GM12864 (cell line): Measurements from ENCODE around the gene MLN.
A peak's percentile ranks its signal among the peaks of the same experiment; 100 is the strongest.

Source experiments
- DNase-seq: peaks from one replicate; pipeline ENCODE4 v3.0.0-alpha.2; 2011; ENCODE audit warnings: low read depth
- H3K4me3 ChIP-seq: 2 replicates; pipeline ENCODE4 v1.5.1; 2011; ENCODE audit warnings: mild to moderate bottlenecking, low read depth, low read length, control low read depth
- TF ChIP-seq, protein P1 (sequence below): IDR thresholded peaks from 2 replicates; pipeline ENCODE4 v1.5.1; 2011; ENCODE audit warnings: low read depth, mild to moderate bottlenecking, moderate library complexity, low read length, control low read depth, inconsistent platforms; ENCODE audit errors: missing control alignments

MLN gene

GRCh38 chr6:33789550-33789895, 14.3 kb downstream of the MLN start:
- peak overlapping the region; percentile 22 for H3K4me3 ChIP-seq
- TF ChIP-seq, protein P1, sequence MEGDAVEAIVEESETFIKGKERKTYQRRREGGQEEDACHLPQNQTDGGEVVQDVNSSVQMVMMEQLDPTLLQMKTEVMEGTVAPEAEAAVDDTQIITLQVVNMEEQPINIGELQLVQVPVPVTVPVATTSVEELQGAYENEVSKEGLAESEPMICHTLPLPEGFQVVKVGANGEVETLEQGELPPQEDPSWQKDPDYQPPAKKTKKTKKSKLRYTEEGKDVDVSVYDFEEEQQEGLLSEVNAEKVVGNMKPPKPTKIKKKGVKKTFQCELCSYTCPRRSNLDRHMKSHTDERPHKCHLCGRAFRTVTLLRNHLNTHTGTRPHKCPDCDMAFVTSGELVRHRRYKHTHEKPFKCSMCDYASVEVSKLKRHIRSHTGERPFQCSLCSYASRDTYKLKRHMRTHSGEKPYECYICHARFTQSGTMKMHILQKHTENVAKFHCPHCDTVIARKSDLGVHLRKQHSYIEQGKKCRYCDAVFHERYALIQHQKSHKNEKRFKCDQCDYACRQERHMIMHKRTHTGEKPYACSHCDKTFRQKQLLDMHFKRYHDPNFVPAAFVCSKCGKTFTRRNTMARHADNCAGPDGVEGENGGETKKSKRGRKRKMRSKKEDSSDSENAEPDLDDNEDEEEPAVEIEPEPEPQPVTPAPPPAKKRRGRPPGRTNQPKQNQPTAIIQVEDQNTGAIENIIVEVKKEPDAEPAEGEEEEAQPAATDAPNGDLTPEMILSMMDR, result no peak

GRCh38 chr6:33788694-33789549, 14.9 kb downstream of the MLN start, which contains the start of gene LEMD2:
Gene LEMD2 (minus strand): TSS chr6:33789130. CDS start chr6:33789116, 14 bp downstream.
- DNase-seq, result peak; percentile 77
- H3K4me3 ChIP-seq, result peak within 1 kb of the TSS; percentile 78
- TF ChIP-seq, protein P1, result no peak

More at GRCh38 chr6:33789550-33789895, 14.3 kb downstream of the MLN start:
- DNase-seq, result no peak

DNA sequence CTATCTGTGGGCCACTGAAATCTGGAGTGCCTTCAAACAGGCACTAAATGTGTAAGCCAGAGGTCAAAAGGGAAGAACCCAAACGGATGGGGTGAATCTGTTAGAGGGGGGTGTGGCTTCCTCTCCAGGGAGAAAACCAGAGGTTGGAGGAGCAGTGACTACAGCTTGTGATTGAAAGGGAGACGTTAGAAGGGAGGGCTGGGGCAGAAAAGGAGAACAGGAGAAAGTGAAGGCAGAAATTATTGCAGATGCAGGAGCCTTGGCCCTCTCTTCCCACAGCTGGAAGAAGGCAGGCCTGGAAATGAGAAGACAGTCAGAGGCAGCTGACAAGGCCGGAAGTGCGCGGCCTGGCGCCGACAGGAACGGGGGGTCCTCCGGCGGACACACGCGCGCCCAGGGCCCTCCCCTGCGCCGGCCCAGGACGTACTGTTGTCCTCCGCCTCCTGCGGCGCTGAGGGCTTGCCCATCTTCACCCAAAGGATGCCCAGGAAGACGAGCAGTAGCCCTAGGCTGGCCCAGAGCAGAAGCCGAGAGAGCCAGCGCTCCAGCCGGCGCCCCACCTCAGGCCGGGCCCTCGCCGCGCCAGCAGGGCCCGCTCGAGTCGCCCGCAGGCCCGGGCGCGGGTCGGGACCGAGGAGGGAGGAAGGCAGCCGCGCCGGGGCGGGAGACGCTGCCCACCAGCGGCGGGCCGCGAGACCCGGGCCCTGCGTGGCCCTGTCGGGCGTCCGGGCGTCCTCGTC, 15.7 kb downstream of the MLN start:
- peak overlapping the region; percentile 78 for H3K4me3 ChIP-seq
- TF ChIP-seq, protein P1, result no peak
- peak; percentile 19 for DNase-seq

GRCh38 chr6:33787346-33787953, 16.4 kb downstream of the MLN start:
- TF ChIP-seq, protein P1, result no peak
- peak overlapping the region; percentile 78 for H3K4me3 ChIP-seq
- DNase-seq, result no peak

GRCh38 chr6:33786736-33787135, 17.1 kb downstream of the MLN start:
- TF ChIP-seq, protein P1, result no peak
- no peak for DNase-seq
- H3K4me3 ChIP-seq, result no peak overlapping the region

- TF ChIP-seq, protein P1, result no peak
- no peak overlapping the region for H3K4me3 ChIP-seq
- DNase-seq, result no peak
Measured at GRCh38 chr6:33785778-33786177, 18.0 kb downstream of the MLN start.
